Non-pigmented ciliary epithelial cell (primary cell): ENCODE results near the gene OR52N2.

Experiments
- DNase-seq: peaks from one replicate; pipeline ENCODE4 v3.0.0-alpha.2; 2010; ENCODE audit warnings: low read depth

OR52N2 gene

GRCh38 chr11:5808500-5809121 is at the start of gene OR52N2:
TSS of gene OR52N2 (plus strand) at chr11:5808924. CDS start at chr11:5820336, 11,412 bp downstream.
- DNase-seq: peak; percentile 18

- no peak for DNase-seq
Measured at GRCh38 chr11:5767056-5767455, 41.7 kb upstream of the OR52N2 start.

DNA sequence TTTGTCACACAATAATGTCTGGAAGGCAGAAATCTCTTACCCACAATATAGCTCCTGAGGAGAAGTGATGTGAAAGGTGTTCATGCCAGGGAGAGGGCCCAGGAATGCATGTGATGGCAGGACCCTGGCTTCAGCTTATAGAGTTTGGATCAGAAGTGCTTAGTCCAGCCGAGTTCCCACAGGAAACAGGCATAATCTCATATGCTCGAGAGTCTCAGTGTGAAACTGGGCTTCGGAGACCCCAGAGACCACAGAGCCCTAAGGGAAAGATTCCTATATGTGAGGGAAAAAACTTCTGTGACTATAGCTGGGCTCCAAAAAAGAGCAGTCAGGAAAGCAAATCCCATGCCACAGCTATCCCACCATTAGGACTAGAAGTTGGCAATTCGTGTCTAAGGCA is 25.5 kb upstream of the OR52N2 start, which contains the start of gene OR52N5:
TSS of gene OR52N5 (minus strand) at position 101 of the 400 bp plus-strand sequence. CDS start 4,721 bp downstream, outside the sequence.
- no peak for DNase-seq

DNA sequence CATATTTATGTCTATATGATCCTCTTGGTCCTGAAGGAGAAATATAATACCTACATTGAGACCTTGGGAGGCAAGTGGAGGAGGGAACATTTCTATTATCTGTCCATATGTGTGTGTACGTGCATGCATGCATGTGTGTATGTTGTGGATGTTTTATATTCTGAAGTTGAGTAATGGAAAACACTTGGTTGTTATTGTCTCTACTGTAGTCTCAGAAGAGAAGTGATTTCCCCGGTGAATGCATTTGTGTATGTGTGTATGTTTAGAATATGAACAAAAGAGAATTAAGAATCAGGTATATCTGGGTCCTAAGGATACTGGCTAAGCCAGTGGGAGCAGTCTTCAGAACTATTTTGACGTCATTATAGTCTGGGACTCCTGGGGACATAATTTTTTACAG is 17.6 kb upstream of the OR52N2 start, which contains the start of gene OR52N1:
TSS of gene OR52N1 (minus strand) at position 101 of the 400 bp plus-strand sequence. CDS start 2,449 bp downstream, outside the sequence.
- DNase-seq: no peak

- no peak for DNase-seq
Measured at GRCh38 chr11:5796541-5796940, 12.2 kb upstream of the OR52N2 start.

- no peak for DNase-seq
Measured at GRCh38 chr11:5803982-5804381, 4.7 kb upstream of the OR52N2 start.

DNA sequence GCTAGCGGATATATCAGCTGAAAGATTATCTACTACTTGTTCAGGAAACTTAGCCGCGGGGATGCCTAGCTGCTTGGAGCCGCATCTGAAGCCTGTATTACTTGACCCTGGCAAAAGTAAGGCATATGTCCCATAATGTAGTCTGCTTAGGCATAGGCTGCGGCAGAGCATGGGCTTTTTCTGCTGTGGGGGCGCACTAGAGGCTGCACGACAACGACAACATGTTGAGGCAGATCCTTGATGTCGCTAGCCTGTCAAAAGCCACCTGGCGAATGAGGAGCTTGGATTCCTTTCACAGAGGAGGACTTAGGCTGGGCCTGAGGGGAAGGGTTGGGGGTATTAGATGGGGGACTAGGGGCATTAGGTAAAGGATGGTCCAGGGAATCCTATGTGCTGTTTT is 1.1 kb upstream of the OR52N2 start:
- DNase-seq: no peak

GRCh38 chr11:5809122-5809519 is 397 bp downstream of the OR52N2 start:
- DNase-seq: no peak

- no peak for DNase-seq
Measured at GRCh38 chr11:5809905-5810795, 1.4 kb downstream of the OR52N2 start.

- DNase-seq: no peak
Measured at GRCh38 chr11:5815534-5815933, 6.8 kb downstream of the OR52N2 start.

DNA sequence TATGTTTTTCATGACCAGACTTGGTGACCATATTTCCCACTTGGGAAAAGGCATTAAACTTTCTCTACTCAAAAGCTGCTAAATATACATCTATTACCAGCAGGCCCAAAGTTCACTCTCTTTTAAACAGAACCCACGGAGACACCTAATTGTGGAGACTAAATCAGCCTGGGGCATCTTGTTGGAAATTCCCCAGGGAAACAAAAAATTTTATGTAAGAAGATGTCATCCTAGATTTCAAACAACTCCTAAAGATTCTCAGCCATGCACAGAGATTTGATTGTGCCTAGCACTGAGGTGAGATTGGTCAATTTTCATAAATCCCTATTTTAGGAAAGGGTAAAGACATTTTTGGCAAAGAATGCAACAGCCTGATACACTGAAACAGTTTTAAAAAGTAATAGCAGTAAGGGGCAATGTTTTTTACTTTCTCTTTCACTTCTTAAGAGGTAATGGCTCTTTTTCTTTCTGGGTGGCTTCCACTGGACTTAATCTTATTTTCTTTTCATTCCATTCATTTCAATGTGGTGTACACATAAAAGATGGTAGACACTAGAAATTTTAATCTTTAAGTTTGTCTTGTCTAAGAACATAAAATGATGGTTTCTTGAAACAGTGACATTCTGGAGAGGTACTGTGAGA is 9.6 kb downstream of the OR52N2 start:
- DNase-seq: no peak

GRCh38 chr11:5831196-5831829 is 22.6 kb downstream of the OR52N2 start:
- DNase-seq: no peak

DNA sequence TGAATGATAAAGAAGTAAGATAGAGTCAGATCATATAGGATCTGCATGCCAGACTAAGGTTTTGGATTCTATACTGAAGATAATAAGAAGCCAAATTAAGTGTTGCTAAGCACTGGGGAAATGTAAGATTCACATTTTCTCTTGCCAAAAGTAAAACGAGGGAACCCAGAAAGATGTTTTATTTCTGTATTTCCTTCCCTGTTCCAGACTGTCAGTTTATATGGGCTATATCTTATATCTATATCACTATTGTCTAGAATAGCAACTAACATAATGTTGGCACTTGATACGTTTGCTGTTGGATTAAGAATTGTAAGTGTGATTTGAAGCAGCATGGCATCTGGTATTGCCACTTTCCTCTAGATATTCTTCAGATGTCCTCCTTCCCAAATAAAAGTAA is 24.7 kb downstream of the OR52N2 start:
- DNase-seq: no peak

DNA sequence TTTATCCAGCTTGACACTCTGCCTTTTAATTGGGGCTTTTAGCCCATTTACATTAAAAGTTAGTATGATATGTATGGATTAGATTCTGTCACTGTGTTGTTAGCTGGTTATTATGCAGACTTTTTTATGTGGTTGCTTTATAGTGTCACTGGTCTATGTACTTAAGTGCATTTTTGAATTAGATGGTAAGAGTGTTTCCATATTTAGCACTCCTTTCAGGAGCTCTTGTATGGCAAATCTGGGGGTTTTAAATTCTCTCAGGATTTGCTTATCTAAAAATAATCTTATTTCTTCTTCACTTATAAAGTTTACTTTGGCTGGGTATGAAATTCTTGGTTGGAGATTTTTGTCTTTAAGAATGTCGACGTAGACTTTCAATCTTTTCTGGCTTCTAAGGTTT is 29.0 kb downstream of the OR52N2 start:
- DNase-seq: no peak

DNA sequence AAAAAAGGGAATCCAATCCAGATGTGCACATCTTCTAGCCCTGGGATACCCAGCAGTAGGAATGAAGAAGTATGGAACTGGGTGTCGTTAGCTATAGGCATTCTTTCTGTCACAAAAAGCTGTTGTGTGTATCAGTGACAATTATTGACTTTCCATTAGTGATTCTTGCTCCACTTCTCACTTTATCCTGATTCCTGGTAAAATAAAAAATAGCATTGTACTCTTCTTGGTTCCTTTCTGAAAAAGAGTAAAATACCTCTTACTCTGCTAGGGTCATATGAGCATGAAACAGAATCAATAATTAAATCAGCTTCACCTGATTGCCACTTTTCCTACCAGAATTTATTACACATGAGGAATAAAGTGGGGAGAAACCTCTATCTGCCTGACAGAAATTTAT is 33.1 kb downstream of the OR52N2 start, which contains the start of gene OR52E6:
TSS of gene OR52E6 (minus strand) at position 101 of the 400 bp plus-strand sequence. CDS start at position 101, 0 bp downstream.
- no peak for DNase-seq

GRCh38 chr11:5846701-5847100 is 38.0 kb downstream of the OR52N2 start:
- DNase-seq: no peak

GRCh38 chr11:5847711-5848110 is 39.0 kb downstream of the OR52N2 start:
- no peak for DNase-seq

DNA sequence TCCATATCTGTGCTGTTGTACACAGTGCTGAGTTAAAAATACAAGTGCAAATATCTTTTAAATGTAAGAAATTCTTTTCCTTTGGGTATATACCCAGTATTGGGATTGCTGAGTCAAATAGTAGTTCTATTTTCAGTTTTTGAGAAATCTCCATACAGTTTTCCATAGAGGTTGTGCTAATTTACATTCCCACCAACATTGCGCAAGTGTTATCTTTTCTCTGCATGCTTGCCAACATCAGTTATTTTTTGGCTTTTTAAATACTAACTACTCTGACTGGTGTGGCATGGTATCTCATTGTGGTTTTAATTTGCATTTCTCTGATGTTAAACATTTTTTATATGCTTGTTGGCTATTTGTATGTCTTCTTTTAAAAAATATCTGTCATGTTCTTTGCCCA is 42.3 kb downstream of the OR52N2 start:
- DNase-seq: no peak

- DNase-seq: no peak
Measured at GRCh38 chr11:5857590-5857989, 48.9 kb downstream of the OR52N2 start, which contains the start of gene OR52E8. TSS of gene OR52E8 (minus strand) at chr11:5857690. CDS start at chr11:5857690, 0 bp downstream.

DNA sequence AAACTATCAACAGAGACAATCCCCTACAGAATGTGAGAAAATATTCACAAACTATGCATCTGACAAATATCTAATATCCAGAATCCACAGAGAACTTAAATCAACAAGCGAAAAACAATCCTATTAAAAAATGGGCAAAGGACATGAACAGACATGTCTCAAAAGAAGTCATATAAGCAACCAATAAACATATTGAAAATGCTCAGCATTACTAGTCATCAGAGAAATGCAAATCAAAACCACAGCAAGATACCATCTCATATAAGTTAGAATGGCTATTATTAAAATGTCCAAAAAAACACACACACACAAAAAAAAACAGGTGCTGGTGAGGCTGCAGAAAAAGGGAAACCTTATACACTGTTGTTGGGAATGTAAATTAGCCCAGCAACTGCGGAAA is 57.1 kb downstream of the OR52N2 start:
- no peak for DNase-seq
